Sigmoid colon (tissue), 7 donors: ENCODE data around the gene ADCK1. TPM values are rescaled to one million over a fixed set of nuclear protein-coding genes. Genes with fewer than 3 reads are reported as not detected.
"Not testable (repeated sequence)": the region's sequence is repeated elsewhere in the genome, so short reads cannot be mapped to it uniquely, and the experiment has no call there.

Source experiments
- DNase-seq: peaks from one replicate; pipeline ENCODE4 v3.0.0-alpha.2; 2019
- H3K27ac ChIP-seq, 4 donors: fragments of 200-600 bp; sonication (generic); one replicate each; pipeline ENCODE4 v1.5.1; 2016 to 2019; ENCODE audit warnings: mild to moderate bottlenecking in 1 of 4
- H3K27me3 ChIP-seq, 3 donors: fragments of 200-600 bp; sonication (generic); one replicate each; pipeline ENCODE4 v1.5.1; 2019; ENCODE audit warnings: mild to moderate bottlenecking in 1 of 3
- H3K36me3 ChIP-seq, 4 donors: fragments of 200-600 bp; sonication (generic); one replicate each; pipeline ENCODE4 v1.5.1; 2016 to 2019
- H3K4me1 ChIP-seq, 4 donors: fragments of 200-600 bp; sonication (generic); one replicate each; pipeline ENCODE4 v1.5.1; 2017 to 2019
- H3K4me3 ChIP-seq, 4 donors: fragments of 200-600 bp; sonication (generic); one replicate each; pipeline ENCODE4 v1.5.1; 2017 to 2019; ENCODE audit warnings: mild to moderate bottlenecking in 2 of 4, moderate library complexity in 1 of 4
- H3K9me3 ChIP-seq, 4 donors: fragments of 200-600 bp in 3 of 4; sonication (generic) in 3 of 4; one replicate each; pipeline versions ENCODE4 v1.5.1 to v1.6.1; 2013 to 2019
- EP300 ChIP-seq, 4 donors: sonication (generic); formaldehyde crosslinking; IDR thresholded peaks; one replicate each; pipeline ENCODE4 v1.6.1; 2017; ENCODE audit warnings: antibody characterized with exemption in 4 of 4
- POLR2A ChIP-seq, 2 donors: fragments of 450-650 bp; IDR thresholded peaks; one replicate each; pipeline ENCODE4 v1.6.1; 2016; ENCODE audit warnings: antibody characterized with exemption in 2 of 2, mild to moderate bottlenecking in 2 of 2, moderate library complexity in 2 of 2
- POLR2AphosphoS5 ChIP-seq, 4 donors: sonication (generic); formaldehyde crosslinking; IDR thresholded peaks; one replicate each; pipeline ENCODE4 v1.6.1; 2017; ENCODE audit warnings: antibody characterized with exemption in 4 of 4
- WGBS, 2 donors: extraction: QIAGEN DNeasy Blood & Tissue Kit; methylation state at CpG; one replicate each; pipeline ENCODE4 v1.1.7; 2013; 5-methylcytosine and 5-hydroxymethylcytosine counted together
- intact Hi-C: fragments of 100-400 bp; cut with DNase I; formaldehyde crosslinking; loops from one replicate; pipeline ENCODE4 v1.15.1; 2023
- polyA plus RNA-seq, 3 donors: library from polyadenylated mRNA; stranded (reverse); fragments of 200-250 nt; gene quantifications; one replicate each; pipeline ENCODE4 v1.2.3, GENCODE V29; 2013
- total RNA-seq, 4 donors: library from RNA; depleted of rRNA; stranded (reverse); fragments of >200 nt; gene quantifications; one replicate each; pipeline ENCODE4 v1.1.0, GENCODE V29; 2016
- TF ChIP-seq, protein P1 (sequence below), 4 experiments: fragments of 450-650 bp in 3 of 4; fragments of 200-600 bp in 1 of 4; IDR thresholded peaks; one replicate each; pipeline ENCODE4 v1.5.1; 2016 to 2019; ENCODE audit warnings: antibody characterized with exemption in 4 of 4, mild to moderate bottlenecking in 3 of 4, moderate library complexity in 2 of 4
- donor health status: healthy with polysubstance abuse.
- donor health status: Bipolar disorder and iron deficiency.
- donor health status: healthy.

ADCK1 gene
- total and polyA plus RNA-seq, 7 donors = 3.5 to 19.4 (median 5.7) TPM

DNA sequence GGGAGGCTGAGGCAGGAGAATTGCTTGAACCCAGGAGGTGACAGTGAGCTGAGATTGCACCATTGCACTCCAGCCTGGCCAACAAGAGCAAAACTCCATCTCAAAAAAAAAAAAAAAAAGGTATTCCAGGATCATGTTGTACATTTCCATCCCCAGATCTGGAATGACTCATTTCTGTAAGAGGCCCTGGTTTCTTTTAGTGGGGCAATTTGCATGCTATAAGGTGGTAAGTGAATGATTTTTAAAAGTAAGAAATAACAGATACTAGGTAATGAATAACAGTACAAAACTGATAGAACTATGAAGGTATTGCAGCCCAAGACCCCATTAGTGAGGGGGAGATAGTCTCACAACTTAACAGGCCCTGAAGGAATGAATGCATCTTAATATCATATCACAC, 17.7 kb upstream of the ADCK1 start:
- no peak overlapping the region for H3K27ac ChIP-seq
- DNase-seq = no peak
- intact Hi-C loops = no loop called here
- H3K9me3 ChIP-seq = no peaks in the 10 kb centered on the region
- H3K27me3 ChIP-seq = no peaks in the 10 kb centered on the region
- no peak overlapping the region for H3K4me3 ChIP-seq
- TF ChIP-seq POLR2AphosphoS5 (IDR thresholded peaks at IDR 0.05) (no peak), POLR2A (IDR thresholded peaks at IDR 0.05) (no peak)
- TF ChIP-seq, protein P1, sequence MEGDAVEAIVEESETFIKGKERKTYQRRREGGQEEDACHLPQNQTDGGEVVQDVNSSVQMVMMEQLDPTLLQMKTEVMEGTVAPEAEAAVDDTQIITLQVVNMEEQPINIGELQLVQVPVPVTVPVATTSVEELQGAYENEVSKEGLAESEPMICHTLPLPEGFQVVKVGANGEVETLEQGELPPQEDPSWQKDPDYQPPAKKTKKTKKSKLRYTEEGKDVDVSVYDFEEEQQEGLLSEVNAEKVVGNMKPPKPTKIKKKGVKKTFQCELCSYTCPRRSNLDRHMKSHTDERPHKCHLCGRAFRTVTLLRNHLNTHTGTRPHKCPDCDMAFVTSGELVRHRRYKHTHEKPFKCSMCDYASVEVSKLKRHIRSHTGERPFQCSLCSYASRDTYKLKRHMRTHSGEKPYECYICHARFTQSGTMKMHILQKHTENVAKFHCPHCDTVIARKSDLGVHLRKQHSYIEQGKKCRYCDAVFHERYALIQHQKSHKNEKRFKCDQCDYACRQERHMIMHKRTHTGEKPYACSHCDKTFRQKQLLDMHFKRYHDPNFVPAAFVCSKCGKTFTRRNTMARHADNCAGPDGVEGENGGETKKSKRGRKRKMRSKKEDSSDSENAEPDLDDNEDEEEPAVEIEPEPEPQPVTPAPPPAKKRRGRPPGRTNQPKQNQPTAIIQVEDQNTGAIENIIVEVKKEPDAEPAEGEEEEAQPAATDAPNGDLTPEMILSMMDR (IDR thresholded peaks at IDR 0.05) = no peak
- no peaks in the 10 kb centered on the region for H3K36me3 ChIP-seq
- H3K4me1 ChIP-seq = no peaks in the 10 kb centered on the region

DNA sequence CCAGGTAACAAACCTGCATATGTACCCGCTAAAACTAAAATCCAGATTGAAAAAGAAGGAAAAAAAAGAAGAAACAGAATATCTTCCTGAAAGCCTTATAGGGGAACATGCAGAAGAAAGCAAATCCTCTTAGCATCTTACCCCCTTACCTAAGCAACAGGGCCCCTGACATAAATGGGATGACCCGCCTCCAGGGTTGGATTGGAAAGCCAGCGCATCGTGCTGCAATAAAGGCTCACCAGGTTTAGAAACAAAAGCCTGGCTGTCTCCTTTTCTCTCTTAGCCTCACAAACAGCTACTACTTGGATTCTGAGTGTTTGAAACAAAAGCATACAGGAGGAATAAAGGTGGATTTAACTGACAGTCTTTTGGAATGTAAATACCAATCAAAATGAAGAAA, 13.8 kb upstream of the ADCK1 start:
- 39 to 42% methylated on average over 4 of the region's 4 CpGs for WGBS, 2 donors
- no peak for TF ChIP-seq EP300 (IDR thresholded peaks at IDR 0.05)
- no peak for TF ChIP-seq POLR2A (IDR thresholded peaks at IDR 0.05)
- no peak for TF ChIP-seq POLR2AphosphoS5 (IDR thresholded peaks at IDR 0.05)
- TF ChIP-seq, protein P1 (IDR thresholded peaks at IDR 0.05) = no peak
- Histone ChIP-seq H3K9me3 (no peaks in the 10 kb centered on the region), H3K27me3 (no peaks in the 10 kb centered on the region), H3K36me3 (no peaks in the 10 kb centered on the region), H3K27ac (no peak overlapping the region), H3K4me3 (no peak overlapping the region), H3K4me1 (no peaks in the 10 kb centered on the region)
- intact Hi-C loops = no loop called here
- no peak for DNase-seq

- Histone ChIP-seq H3K4me1 (no peaks in the 10 kb centered on the region), H3K36me3 (no peaks in the 10 kb centered on the region), H3K27me3 (no peaks in the 10 kb centered on the region), H3K9me3 (no peaks in the 10 kb centered on the region), H3K27ac (no peak overlapping the region), H3K4me3 (no peak overlapping the region)
- intact Hi-C loops = no loop called here
- 74 to 75% methylated on average over 6 of the region's 6 CpGs for WGBS, 2 donors
- TF ChIP-seq POLR2A (IDR thresholded peaks at IDR 0.05) (no peak), POLR2AphosphoS5 (IDR thresholded peaks at IDR 0.05) (no peak), EP300 (IDR thresholded peaks at IDR 0.05) (no peak)
- TF ChIP-seq, protein P1 (IDR thresholded peaks at IDR 0.05) = no peak
- no peak for DNase-seq
These were observed 9.2 kb upstream of the ADCK1 start for GRCh38 chr14:77790566-77791224.

DNA sequence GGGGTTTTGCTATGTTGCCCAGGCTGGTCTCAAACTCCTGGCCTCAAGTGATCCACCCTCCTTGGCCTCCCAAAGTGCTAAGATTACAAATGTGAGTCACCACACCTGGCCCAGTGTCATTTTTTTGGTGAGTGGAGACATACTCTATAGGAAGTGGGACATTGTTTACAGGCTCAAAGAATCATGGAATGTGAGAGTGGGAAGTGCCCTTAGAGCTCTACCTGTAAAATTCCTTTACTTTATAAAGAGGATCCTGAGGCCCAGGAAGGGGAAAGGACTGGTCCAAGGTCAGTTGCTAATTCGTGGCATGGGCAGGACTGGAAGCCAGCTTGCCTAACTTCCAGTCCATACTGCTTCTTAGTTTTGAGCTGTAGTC, 8.7 kb upstream of the ADCK1 start:
- no peaks in the 10 kb centered on the region for H3K27me3 ChIP-seq
- DNase-seq = no peak
- H3K4me3 ChIP-seq = no peak overlapping the region
- no peak overlapping the region for H3K27ac ChIP-seq
- no peaks in the 10 kb centered on the region for H3K9me3 ChIP-seq
- intact Hi-C loops = no loop called here
- TF ChIP-seq POLR2A (IDR thresholded peaks at IDR 0.05) = no peak
- TF ChIP-seq POLR2AphosphoS5 (IDR thresholded peaks at IDR 0.05) = no peak
- TF ChIP-seq, protein P1 (IDR thresholded peaks at IDR 0.05) = no peak
- TF ChIP-seq EP300 (IDR thresholded peaks at IDR 0.05) = no peak
- H3K36me3 ChIP-seq = no peaks in the 10 kb centered on the region
- no peaks in the 10 kb centered on the region for H3K4me1 ChIP-seq
- 15 to 56% methylated on average over 1 of the region's 1 CpG for WGBS, 2 donors

DNA sequence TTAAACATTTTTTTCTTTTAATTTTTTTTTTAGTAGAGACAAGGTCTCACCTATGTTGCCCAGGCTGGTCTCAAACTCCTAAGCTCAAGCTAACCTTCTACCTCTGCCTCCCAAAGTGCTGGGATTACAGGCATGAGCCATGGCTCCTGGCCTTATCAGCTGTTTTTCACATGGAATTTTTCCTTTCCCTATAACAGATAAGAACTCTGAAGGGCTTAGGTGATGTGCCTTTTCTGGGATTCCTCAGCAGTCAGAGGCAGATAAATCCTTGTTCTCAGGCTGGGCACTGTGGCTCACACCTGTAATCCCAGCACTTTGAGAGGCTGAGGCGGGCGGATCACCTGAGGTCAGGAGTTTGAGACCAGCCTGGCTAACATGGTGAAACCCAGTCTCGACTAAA, 6.7 kb upstream of the ADCK1 start:
- H3K9me3 ChIP-seq, H3K27me3 ChIP-seq, H3K4me3 ChIP-seq, H3K4me1 ChIP-seq, H3K36me3 ChIP-seq, intact Hi-C loops, DNase-seq, H3K27ac ChIP-seq: not testable (repeated sequence)
- 86 to 92% methylated on average over 3 of the region's 3 CpGs for WGBS, 2 donors
